NCI-H1048 (cell line): ENCODE data around the gene ZMIZ1.
"Not testable (repeated sequence)": the region's sequence is repeated elsewhere in the genome, so short reads cannot be mapped to it uniquely, and the experiment has no call there.

Source experiments
- DNase-seq: peaks from one replicate; lab custom pipeline; 2025; lab: John Stamatoyannopoulos, UW

The ZMIZ1 gene

DNA sequence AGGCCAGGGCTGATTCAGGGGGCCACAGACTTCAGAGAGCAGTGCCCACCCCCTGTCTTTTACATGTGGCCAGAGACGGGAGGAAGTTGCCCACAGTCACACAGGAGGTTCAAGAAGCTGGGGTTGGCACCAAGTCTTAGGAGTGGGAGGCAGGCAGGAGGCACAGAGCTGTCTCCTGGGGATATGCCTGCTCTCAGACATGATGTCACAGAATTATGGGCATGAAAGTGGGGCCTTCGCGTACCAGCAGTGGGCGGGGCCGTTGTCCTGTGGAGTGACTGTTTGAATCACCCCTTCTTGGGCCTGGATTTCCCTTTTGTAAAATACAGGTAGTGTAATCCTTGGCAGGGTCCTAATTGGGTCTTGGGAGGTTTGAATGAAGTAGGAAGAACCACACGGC, 197.3 kb downstream of the ZMIZ1 start:
- DNase-seq: no peak

- no peak for DNase-seq
These were observed 198.0 kb downstream of the ZMIZ1 start for GRCh38 chr10:79266543-79267312.

DNA sequence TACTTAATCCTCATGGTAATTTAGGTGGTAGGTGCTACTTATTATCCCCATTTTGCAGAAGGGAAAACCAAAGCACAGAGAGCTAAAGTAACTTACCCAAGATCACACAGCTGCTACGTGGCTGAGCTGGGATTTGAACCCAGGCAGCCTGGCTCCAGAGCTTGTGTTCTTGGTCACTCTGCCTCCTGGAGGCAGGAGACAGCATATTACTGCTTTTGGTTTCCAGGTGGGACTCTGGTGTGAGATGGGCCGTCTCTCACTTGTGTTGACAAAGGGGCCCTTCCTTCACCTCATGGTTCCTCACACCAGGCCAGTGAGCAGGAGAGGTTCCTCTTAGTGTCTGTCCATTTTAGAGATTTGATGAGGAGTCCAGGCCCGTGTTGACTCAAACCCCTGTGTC, 198.7 kb downstream of the ZMIZ1 start:
- DNase-seq: no peak

DNA sequence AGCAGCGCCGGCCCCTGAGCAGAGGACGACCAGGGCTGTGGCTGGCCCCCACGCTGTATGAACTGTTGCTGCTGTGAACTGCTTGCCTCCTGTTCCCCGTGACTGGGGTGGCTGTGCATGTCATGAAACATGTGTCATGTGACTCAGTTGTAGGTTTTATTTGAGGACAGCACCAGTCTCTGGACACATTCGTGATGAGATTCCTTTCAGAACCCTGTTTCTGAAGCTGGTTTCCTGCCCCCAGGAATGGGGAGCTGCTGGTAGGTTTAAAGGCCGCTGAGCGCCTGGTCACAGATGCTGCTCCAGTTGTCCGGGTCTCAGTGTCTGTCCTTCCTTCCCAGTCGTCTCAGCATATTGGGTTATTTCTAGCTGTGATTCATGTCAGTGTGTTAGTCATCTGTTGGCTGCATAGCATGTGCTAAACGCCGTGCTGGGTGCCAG, 199.4 kb downstream of the ZMIZ1 start:
- DNase-seq: no peak

DNA sequence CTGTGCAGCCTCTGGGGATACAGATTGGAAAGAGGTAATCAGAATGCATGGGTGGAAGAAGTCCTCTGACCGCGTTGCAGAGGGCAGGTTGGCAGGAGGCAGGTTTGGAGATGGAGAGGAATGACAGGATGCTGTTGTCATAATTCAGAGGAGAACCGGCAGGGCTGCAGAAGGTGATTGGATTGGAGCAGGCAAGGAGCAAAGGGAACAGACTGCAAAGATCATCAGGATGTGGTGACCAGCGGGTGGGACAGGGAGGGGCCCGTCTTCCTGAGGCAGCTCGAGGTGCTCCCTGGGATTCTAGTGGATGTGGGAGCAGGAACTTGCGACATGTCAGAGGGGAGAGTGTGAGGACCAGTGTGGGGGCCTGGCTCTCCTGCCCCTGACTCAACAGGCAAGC, 200.0 kb downstream of the ZMIZ1 start:
- DNase-seq: no peak

GRCh38 chr10:79269443-79269842, 200.7 kb downstream of the ZMIZ1 start:
- no peak for DNase-seq

DNA sequence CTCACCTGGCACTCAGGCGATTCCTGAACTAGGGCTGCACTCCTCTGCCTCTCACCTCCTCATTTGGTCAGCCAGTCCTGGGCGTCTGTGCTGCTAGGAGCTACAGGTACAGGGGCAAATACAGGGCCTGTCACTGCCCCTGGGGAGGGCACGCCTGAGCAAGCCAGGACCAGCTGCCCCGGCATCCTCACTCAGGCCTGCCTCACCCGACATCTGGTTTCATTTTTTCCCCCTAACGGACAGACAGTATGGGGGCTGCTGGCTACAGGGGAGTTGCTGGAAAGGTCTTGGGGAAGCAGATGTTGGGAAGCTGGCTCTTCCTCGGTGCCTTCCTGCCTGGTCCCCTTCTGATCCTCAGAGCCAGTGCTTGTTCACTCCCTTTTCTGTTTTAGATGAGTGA, 201.2 kb downstream of the ZMIZ1 start:
- no peak for DNase-seq

DNA sequence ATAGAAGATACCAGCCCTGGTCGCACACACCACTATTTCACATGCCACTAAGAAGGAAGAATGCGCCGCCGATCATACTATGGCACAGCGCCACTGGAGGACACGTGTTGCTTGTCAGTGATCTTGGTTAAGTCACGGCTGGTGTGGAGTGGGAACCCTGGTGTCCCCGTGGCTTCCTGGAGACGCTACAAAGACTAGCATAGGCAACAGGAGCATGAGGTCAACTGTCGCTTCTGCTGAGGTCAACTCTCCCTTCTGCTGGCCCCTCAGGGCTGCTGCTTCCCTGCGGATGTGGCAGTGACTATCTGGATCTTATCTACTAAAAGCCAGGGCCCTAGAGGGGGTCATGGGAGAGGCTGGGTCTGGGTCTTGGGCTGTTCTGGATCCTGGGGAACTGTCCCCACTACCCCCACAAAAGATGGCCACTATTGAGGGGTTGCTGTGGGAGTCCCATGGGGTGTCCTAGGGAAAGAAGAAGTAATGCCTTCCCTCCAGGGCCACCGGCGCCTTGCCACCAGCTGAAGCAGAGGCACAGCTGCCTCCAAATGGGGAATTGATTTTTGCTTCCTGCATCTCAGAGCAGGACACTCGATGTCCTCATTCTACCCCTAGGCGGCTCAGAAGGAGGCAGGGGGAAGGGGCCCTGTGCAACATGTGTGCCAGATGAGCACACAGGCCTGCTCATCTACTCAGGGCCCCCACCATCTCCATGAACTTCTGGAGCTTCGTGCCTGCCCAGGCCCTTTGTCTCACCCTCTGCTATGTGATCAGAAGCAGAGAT, 201.9 kb downstream of the ZMIZ1 start:
- no peak for DNase-seq

DNA sequence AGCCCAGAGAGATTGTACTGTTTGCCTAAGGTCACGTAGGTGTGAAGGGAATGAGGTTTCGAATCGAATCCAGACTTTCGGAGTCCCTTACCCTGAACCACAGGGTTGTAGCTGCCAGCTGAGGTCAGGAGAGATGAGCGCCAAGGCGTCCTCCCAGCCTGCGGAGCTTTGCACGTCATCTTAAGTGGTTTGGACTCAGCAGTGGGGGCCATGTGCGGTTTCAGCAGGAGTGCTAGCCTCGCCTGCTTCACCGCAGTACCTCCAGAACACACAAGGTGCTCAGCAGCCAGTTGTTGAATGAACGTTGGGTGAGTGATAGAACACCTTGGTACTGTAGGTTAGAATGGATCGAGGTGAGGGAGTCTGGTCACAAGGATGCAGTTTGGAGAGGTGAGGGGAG, 203.6 kb downstream of the ZMIZ1 start:
- no peak for DNase-seq

- DNase-seq: no peak
These were observed 204.8 kb downstream of the ZMIZ1 start for GRCh38 chr10:79273604-79274003.

- DNase-seq: no peak
These were observed 205.7 kb downstream of the ZMIZ1 start for GRCh38 chr10:79274279-79275104.

- DNase-seq: no peak
These were observed 206.3 kb downstream of the ZMIZ1 start for GRCh38 chr10:79275105-79275430.

GRCh38 chr10:79275431-79275851, 206.7 kb downstream of the ZMIZ1 start:
- no peak for DNase-seq

GRCh38 chr10:79277579-79278269, 209.0 kb downstream of the ZMIZ1 start:
- DNase-seq: no peak

DNA sequence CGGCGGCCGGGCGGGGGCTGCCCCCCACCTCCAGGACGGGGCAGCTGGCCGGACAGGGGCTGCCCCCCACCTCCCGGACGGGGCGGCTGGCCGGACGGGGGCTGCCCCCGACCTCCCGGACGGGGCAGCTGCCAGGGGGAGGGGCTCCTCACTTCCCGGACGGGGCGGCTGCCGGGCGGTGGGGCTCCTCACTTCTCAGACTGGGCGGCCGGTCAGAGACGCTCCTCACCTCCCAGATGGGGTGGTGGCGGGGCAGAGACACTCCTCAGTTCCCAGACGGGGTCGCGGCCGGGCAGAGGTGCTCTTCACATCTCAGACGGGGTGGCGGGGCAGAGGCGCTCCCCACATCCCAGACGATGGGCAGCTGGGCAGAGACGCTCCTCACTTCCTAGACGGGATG, 210.3 kb downstream of the ZMIZ1 start:
- not testable (repeated sequence) for DNase-seq

- no peak for DNase-seq
These were observed 212.2 kb downstream of the ZMIZ1 start for GRCh38 chr10:79280956-79281355.

DNA sequence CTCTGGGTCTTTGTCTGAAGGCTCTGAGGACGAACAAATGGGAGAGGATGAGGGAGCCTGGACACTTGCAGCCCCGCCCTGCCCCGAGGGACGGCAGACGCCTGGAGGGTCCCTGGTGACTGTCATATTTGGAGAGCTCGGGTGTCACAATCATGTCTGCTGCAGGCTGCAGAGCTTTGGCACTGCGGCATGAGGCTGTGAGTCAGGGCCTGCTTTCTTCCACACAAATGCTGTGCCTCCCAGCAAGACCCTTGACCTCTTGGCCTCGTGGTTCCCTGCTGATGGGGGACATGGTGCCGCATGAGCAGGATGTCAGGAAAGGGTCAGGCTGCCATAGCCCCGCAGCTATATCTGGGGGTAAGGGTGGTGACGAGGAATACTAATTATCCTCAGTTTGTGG, 213.6 kb downstream of the ZMIZ1 start:
- no peak for DNase-seq

GRCh38 chr10:79283616-79284015, 214.8 kb downstream of the ZMIZ1 start:
- DNase-seq: no peak

DNA sequence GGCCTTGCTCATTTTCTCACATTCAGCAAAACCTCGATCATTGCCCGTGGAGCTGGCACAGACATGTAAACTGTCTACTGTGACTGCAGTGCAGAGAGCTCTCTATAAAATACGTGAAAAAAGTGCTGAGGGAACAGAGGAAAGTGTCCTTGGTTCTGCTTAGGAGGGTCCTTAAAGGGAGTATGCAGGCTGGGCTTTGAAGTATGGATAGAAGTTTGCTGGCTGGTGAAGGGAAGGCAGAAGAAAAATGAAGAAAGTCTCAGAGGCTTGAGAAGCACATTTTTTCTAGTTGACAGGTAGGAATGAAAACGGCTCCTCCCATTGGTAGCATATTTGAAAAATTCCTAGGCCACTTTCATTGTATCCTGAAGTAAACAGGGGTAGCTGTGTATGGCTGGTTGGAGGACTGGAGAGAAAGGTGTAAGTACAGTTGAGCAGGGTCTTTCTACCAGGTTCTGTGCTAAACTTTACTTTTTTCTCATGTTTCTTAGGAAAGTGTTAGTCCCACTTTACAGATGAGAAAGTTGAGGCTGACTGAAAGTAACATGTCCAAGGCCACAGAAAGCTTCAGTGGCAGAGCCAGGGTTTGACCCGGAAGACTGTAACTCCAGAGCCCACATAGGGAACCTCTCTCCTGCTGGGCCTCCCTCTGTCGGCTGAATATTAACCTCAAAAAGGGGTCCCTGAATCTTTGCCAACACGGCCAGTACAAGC, 215.5 kb downstream of the ZMIZ1 start:
- DNase-seq: no peak

DNA sequence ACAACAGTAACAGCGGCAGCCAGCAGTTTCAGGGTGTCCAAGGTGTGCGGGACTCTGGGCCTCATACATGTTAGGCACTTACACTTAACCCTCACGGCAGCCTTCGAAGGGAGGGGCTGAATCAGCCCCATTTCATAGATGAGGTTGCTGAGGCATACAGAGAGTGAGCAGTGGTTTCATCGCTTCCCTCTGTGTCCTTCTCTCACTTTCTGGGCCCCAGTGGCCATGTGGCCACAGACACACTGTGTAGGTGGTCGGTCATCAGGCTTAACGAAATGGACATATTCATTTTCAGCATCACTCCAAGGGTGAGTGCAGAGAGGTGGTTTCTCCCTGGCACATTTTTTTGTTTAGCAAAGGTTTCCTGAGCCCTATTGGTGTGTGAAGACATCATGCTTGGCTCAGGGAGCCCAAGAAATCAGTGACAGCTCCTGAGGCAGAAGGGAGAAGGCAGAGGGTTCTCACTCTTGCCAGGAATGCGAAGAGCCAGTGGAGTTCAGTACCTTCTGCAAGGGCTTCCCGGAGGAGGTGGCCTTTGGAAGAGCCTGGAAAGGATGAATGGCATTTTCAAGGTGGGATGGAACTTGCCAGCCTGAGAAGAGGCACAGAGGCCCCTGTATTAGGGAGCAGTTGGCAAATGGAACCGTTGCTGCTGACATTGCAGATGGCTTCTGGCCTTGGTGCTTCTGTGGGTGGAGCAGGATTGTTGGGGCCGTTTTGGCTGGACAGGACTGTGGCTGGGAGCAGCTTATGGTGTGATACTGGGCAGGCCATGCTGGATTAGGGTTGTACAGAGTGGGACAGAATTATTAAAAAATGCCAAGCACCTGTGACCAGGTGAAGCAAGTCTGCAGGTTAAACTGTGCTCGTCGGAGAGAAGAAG, 216.8 kb downstream of the ZMIZ1 start:
- DNase-seq: no peak
